NOMO-1 treated with dmso at 0.1 percent for 144 hours (cell line): Measurements from ENCODE around the gene PIF1.

ENCODE experiments used
- DNase-seq: peaks from one replicate; lab custom pipeline; 2025; ENCODE audit not compliant: unreplicated experiment; lab: John Stamatoyannopoulos, UW

The PIF1 gene

GRCh38 chr15:64825431-64826294 lies at the start of gene PIF1:
TSS of gene PIF1 (minus strand) at chr15:64825647. CDS start at chr15:64824335, 1,312 bp downstream.
- DNase-seq: peak; percentile 98

DNA sequence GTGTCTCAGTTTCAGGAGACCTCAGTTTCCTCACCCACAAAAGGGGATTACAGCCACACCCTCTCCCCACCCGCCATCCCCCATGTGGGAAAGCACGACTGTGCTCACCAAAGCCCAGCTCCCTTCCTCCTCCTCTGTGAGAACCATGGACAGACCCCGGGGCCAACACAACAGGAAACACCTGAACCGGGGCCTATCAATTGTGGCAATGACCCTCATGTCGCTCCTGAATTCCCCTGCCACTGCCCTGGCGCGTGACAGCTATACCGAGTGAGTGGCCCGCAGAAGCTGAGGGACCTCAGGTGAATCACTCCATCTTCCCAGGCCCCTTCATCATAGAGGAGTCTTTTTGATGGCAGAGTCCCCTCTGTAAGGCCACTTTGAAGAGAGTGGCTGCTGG lies 44.9 kb upstream of the PIF1 start:
- DNase-seq: no peak

GRCh38 chr15:64869501-64869900 lies 44.1 kb upstream of the PIF1 start:
- no peak for DNase-seq

GRCh38 chr15:64865998-64866520 lies 40.6 kb upstream of the PIF1 start:
- DNase-seq: no peak

- DNase-seq: no peak
These were observed 39.9 kb upstream of the PIF1 start for GRCh38 chr15:64865126-64865997.

DNA sequence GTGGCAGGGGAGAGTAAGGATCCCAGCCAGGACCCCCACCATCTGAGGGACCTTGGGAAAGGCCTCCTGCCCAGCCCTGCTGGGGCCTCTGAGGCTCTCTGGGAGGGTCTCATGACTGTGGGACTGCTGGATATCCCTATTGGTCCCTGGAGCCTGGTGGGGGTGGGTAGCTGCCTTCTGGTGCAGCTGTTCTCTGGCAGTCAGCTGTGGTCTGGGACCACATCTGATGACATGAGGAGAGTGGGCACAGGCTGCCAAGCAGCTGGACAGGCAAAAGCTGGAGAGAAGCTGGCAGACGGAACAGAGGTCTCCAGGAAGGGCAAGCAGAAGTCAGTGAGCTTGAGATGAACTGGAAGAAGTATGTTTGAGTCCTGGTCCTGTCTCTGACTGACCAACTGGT lies 38.6 kb upstream of the PIF1 start:
- DNase-seq: no peak

DNA sequence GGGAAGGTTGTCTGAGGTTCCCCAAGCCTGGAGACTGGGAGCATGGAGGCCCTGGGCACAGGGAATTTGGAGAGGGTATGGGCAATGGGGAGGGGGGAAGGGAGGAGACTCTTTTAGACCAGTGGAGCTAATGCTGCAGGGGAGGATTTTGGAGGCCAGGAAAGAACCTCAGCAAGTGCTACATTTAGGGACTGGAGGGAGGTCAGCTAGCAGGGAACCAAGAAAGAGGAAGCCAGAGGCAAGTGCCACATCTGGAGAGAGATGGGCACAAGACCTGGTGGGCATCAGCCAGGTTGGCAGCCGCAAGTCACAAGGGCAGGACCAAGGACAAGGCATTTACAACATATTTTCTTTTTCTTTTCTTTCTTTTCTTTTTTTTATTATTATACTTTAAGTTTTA lies 37.0 kb upstream of the PIF1 start:
- no peak for DNase-seq

DNA sequence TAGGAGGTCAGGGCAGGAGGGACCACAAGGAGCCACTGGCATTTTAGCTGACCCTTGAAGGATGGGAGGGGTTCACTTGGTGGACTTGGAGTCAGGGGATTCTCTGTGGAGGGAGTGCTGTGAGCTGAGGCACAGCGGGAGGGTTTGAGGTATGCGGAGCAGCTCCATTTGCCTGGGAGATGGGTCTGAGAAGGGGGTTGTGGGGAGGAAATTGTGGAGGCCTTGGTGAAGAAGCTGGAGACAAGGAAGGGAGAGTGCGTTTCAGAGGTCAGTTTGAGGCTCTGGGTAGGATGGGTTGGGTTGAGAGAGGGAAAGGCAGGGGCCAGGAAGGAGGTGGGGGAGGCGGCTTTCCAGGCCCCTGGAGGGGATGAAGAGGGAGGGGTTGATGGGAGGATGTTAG lies 36.5 kb upstream of the PIF1 start:
- DNase-seq: no peak

DNA sequence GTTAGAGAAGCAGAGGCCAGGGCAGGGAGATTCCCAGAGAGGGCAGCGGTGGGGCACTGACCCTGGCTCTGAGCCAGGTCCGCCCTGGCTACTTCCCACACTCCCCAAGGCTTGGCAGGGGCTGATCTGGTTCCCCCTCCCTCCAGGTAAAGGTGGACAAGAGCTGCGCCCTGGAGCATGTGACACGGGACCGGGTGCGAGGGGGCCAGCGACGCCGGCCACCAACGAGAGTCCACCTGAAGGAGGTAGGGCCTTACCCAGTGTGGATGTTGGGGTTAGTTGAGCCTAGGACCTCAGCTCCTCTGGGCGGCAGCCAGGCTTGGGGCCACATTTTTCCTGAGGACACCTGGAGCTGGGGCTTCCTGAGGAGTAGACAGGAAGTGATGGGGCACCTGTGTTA lies 35.9 kb upstream of the PIF1 start:
- no peak for DNase-seq

DNA sequence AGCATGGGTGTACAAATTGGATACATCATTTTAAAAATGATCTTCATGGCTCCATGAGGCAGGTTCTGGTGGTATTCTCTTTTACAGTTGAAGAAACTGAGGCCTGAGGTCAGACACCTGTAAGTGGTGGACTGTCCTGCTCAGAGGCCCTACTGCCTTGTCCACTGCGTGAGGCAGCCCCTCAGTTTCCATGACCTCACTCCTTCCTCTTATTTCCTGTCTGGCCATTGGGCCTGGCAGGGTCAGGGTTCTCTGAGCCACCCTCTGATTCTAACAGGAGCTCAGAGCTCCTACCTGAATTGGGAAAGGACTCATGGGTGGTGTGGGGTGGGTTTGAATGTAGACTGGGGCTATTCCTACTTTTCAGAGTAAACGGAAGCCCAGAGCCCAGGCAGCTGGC lies 33.8 kb upstream of the PIF1 start:
- DNase-seq: no peak

DNA sequence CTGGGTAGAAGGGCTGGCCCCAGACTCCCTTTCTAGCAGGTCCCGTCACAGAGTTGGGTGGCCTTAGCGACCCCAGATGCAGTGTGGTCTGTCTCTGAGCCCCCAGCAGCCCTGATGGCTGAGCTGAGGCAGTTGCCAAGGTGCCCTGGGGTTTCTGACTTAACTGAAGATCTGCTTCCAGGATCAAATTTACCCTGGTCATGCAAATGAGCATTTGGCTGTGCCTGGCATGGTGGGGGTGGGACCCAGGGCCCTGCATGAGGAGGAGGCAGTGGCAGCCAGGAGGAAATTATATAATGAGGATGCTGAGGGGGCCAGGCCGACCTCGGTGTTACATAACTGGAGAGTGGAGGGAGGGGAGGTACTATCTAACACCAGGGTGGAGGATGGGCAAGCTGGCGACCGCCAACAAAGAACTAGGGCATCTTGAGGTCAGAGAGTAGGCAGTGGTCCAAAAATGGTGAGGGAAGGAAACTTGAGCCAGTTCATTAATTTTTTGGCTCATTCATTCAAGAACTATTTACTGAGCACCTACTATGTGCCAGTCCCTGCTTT lies 32.7 kb upstream of the PIF1 start:
- DNase-seq: no peak

DNA sequence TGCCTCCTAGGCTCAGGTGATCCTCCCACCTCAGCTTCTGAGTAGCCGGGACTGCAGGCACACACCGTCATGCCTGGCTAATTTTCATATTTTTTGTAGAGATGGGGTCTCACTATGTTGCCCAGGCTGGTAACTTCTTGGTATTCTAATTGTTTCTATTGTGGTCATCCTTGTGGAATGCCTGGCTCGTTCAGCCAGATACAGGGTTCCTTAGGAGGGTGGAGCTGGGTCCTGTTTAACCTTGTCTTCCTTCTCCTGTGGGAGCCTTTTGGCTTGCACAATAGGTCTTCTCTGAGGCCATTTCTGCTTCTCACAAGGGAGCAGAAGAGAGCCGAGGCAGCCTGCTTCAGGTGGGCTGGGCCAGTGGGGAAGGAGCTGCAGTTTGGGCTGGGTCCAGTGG lies 32.0 kb upstream of the PIF1 start:
- DNase-seq: peak; percentile 23

DNA sequence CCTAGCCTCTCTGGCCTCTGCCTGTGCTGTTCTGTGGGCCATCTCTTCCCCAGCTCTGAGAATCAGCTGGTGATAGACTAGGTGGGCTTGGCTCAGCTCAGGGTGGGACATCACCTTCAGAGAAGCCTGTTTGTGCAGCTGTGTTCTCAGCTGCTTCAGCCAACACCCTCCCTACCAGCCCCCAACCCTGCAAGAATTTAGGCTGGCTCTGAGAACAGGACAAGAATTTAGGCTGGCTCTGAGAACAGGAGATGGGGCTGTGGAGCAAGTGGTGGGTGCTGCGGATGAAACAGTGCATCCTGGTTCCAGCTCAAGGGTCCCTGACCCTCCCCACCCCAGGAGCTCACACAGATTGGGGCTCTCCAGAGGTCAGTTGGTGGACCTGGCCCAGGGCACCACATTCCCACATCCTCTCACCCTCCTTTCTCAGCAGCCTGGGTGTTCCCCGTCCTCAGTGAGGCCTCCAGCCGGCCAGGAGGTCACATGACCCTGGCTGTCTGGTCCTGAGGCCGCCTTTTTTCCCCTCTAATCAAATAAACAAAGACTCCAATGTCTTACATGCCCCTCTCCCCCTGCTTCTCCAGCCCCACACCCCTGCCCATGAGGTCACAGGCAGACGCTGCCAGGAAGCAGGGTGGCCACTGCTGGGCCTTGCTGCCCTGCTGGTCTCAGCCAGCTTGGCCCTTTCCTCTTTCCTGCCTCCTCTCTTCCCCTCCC lies 31.1 kb upstream of the PIF1 start:
- DNase-seq: no peak

DNA sequence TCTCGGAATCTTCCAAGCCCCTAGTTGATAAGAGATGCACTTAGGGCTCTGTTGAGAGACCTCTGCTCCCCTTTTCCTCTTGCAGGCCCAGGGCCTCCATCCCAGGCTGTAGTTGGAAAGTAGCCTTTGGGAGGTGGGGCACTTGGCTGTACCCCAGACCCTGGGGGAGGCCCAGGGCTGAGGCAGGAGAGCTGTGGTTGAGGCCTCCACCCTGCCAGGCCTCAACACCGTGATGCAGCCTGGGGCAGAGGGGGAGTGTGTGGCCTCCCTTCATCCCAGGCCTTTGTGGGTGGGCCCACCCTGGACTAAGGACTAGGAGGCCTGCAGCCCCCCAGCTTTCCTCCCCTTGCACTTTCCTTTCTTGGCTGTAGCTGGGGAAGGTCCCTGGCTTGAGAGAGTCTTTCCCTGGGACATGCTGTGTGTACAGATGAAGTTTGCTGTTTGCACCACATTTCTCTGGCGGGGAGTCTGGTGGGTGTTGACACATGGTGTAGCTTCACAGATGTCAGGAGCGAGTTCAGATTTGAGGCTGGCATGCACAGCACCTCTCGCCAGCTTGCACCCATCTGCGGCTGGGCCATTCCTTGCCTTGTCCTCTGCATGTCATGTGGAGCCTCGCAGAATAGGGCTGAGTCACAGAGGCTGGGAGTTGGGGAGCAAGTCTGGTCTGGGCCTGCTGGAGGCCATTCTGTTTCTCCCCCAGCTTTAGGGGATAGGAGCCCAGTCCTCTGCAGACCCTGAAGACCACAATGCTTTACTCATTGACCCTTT lies 29.9 kb upstream of the PIF1 start:
- DNase-seq: no peak

- DNase-seq: no peak
These were observed 29.1 kb upstream of the PIF1 start for GRCh38 chr15:64854526-64854925.

DNA sequence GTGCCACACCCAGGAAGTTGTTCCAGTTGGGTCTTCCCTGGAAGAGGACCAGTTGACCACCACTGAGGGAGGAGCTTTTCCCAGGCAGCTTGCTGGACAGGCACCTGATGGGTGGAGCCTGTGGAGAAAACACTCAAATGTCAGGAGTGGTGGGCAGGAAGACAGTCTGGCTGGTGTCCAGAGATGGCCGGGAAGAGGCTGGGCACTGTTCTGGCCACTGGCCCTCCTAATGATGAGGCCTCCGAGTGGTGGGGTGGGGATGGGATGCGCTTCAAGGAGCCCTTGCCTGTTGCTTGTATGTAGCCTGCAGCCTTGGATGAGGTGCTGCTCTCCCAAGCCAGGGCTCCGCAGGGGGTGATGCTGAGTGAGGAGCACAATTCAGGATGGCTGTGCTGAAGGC lies 28.6 kb upstream of the PIF1 start:
- DNase-seq: no peak

- peak; percentile 78 for DNase-seq
These were observed 26.0 kb upstream of the PIF1 start for GRCh38 chr15:64851503-64851840.

GRCh38 chr15:64850778-64851502 lies 25.5 kb upstream of the PIF1 start:
- no peak for DNase-seq

DNA sequence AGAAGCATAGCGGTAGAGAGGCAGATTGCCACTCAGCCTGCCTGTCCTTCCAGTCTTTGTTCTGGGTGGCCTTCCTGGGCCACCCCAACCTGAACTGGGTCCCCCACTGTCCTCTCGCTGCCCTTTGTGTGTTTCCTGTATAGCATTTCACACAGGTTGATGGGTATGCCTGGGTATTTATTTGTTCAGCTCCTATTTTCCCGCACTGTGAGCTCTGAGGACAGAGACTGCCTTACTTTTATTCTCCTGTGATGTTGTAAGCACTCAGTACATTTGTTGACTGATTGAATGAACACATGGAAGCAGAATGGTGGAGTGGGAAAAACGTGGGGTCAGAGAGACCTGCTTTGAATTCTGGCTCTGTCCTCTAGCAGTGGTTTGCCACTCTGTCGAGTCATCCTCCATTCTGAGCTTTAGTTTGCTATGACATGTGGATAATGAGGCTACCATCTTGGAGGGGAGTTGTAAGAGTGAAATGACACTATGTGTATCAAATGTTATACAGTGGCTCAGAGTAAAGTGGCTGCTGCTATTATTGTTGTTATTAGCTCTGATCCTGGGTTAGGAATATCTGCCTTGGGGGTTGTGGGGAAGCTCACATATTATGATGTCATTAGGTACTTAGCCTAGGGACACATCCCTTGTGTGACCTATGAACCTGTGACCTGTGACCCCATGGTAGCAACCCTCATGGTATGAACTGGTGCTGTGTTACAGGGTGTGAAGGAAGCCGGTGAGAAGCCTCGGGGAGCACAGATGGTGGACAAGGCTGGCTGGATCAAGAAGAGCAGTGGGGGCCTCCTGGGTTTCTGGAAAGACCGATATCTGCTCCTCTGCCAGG lies 22.6 kb upstream of the PIF1 start:
- DNase-seq: no peak
